DOHH2 (cell line): ENCODE data around the gene SLC6A8.
A peak's percentile ranks its signal among the peaks of the same experiment; 100 is the strongest.

Experiments used
- H3F3A ChIP-seq: fragments of 200-600 bp; sonication (generic), shearing (Covaris generic); 2 replicates; pipeline ENCODE4 v1.6.0; 2016; ENCODE audit warnings: antibody characterized with exemption, mild to moderate bottlenecking; ENCODE audit not compliant: control insufficient read depth, insufficient read depth
- H3K27ac ChIP-seq: fragments of 200-600 bp; sonication (generic); 2 replicates; pipeline ENCODE4 v1.5.1; 2014; ENCODE audit warnings: low read depth, mild to moderate bottlenecking, low read length, moderate library complexity
- H3K27me3 ChIP-seq: fragments of 200-600 bp; sonication (generic); 2 replicates; pipeline ENCODE4 v1.6.1; 2014; ENCODE audit warnings: mild to moderate bottlenecking, low read length, mixed read lengths; ENCODE audit not compliant: control insufficient read depth
- H3K36me3 ChIP-seq: fragments of 200-600 bp; sonication (generic); 2 replicates; pipeline ENCODE4 v1.6.1; 2014; ENCODE audit warnings: mild to moderate bottlenecking, low read length, moderate library complexity, mixed read lengths; ENCODE audit not compliant: control insufficient read depth
- H3K4me1 ChIP-seq: fragments of 200-600 bp; sonication (generic); 2 replicates; pipeline ENCODE4 v1.6.1; 2014; ENCODE audit warnings: mild to moderate bottlenecking, low read length, mixed read lengths; ENCODE audit not compliant: control insufficient read depth
- H3K4me2 ChIP-seq: fragments of 200-600 bp; sonication (generic); 2 replicates; pipeline ENCODE4 v1.6.0; 2014; ENCODE audit warnings: mild to moderate bottlenecking, low read length, moderate library complexity
- H3K4me3 ChIP-seq: fragments of 200-600 bp; sonication (generic); 2 replicates; pipeline ENCODE4 v1.5.1; 2014; ENCODE audit warnings: mild to moderate bottlenecking, low read length, mixed read lengths
- H3K79me2 ChIP-seq: fragments of 200-600 bp; sonication (generic); 2 replicates; pipeline ENCODE4 v1.6.1; 2014; ENCODE audit warnings: mild to moderate bottlenecking, low read length, mixed read lengths; ENCODE audit not compliant: control insufficient read depth
- H3K9me2 ChIP-seq: fragments of 200-600 bp; sonication (generic); replicated peaks from 2 replicates; pipeline ENCODE4 v1.6.1; 2014; ENCODE audit warnings: mild to moderate bottlenecking, low read length, mixed read lengths; ENCODE audit not compliant: control insufficient read depth
- H3K9me3 ChIP-seq: fragments of 200-600 bp; sonication (generic); 2 replicates; pipeline ENCODE4 v1.6.1; 2014; ENCODE audit warnings: antibody characterized with exemption, low read length, mixed read lengths; ENCODE audit not compliant: control insufficient read depth, insufficient read depth
- H4K20me1 ChIP-seq: fragments of 200-600 bp; sonication (generic); 2 replicates; pipeline ENCODE4 v1.6.0; 2014; ENCODE audit warnings: low read depth, mild to moderate bottlenecking, antibody characterized with exemption, low read length, moderate library complexity; ENCODE audit not compliant: control insufficient read depth, insufficient read depth
- EZH2phosphoT487 ChIP-seq: fragments of 200-600 bp; sonication (generic); IDR thresholded peaks from 2 replicates; pipeline ENCODE4 v1.6.1; 2017; ENCODE audit warnings: borderline replicate concordance, mild to moderate bottlenecking, antibody characterized with exemption, low read length, moderate library complexity, mixed read lengths
- TF ChIP-seq, protein P1 (sequence below): fragments of 200-600 bp; sonication (generic); IDR thresholded peaks from one replicate; pipeline ENCODE4 v1.5.1; 2014; ENCODE audit warnings: antibody characterized with exemption, mild to moderate bottlenecking, low read depth, low read length; ENCODE audit not compliant: poor library complexity, severe bottlenecking

SLC6A8 gene

DNA sequence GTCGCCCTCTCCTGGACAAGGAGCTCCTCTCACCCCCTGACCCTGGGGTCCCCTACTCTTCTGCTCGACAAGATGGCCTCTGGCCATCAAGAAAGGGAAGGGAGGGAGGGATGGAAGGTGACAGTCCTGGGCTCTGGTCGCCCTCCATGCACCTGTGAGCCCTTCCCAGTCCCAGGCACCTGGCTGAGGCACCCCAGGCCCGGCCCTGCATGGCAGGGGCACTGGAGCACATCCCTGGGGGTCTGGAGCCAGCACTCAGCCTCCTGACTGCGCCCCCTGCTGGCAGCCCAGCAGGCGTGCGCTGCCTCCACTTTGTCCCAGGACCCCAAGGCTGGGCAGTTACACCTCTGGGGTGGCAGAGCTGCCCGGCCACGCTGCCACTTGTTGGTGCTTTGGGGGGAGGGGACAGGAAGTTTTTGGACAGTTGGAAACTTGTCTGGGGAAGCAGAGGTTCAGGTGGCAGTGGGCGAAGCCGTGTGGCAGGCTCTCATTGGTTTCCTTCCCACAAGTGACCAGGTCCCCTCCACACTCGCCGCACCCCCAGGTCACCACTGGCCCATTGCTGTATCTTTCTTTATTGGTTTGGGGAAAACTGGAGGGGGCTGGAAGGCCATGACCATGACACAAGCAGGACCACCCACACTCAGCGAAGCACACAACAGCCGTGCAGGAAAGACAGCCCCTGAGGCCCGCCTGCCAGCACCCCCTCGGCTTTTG lies 18.4 kb upstream of the SLC6A8 start:
- no peaks in the 10 kb centered on the region for H3K27me3 ChIP-seq
- no peaks in the 10 kb centered on the region for H3K4me1 ChIP-seq
- no peaks in the 10 kb centered on the region for H3K9me3 ChIP-seq
- no peaks in the 10 kb centered on the region for H3F3A ChIP-seq
- H3K9me2 ChIP-seq = no peaks in the 10 kb centered on the region
- no peak overlapping the region for H3K4me3 ChIP-seq
- no peak overlapping the region for H3K4me2 ChIP-seq
- no peaks in the 10 kb centered on the region for H3K79me2 ChIP-seq
- no peak overlapping the region for H3K27ac ChIP-seq
- no peaks in the 10 kb centered on the region for H4K20me1 ChIP-seq
- no peaks in the 10 kb centered on the region for H3K36me3 ChIP-seq
- TF ChIP-seq, protein P1, sequence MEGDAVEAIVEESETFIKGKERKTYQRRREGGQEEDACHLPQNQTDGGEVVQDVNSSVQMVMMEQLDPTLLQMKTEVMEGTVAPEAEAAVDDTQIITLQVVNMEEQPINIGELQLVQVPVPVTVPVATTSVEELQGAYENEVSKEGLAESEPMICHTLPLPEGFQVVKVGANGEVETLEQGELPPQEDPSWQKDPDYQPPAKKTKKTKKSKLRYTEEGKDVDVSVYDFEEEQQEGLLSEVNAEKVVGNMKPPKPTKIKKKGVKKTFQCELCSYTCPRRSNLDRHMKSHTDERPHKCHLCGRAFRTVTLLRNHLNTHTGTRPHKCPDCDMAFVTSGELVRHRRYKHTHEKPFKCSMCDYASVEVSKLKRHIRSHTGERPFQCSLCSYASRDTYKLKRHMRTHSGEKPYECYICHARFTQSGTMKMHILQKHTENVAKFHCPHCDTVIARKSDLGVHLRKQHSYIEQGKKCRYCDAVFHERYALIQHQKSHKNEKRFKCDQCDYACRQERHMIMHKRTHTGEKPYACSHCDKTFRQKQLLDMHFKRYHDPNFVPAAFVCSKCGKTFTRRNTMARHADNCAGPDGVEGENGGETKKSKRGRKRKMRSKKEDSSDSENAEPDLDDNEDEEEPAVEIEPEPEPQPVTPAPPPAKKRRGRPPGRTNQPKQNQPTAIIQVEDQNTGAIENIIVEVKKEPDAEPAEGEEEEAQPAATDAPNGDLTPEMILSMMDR = peak; percentile 95
- TF ChIP-seq EZH2phosphoT487 = no peak

- no peak for TF ChIP-seq EZH2phosphoT487
- TF ChIP-seq, protein P1 = no peak
- Histone ChIP-seq H4K20me1 (no peaks in the 10 kb centered on the region), H3F3A (no peaks in the 10 kb centered on the region), H3K4me2 (no peak overlapping the region), H3K36me3 (no peaks in the 10 kb centered on the region), H3K9me2 (no peaks in the 10 kb centered on the region), H3K4me3 (no peak overlapping the region), H3K79me2 (no peaks in the 10 kb centered on the region), H3K9me3 (no peaks in the 10 kb centered on the region), H3K27me3 (no peaks in the 10 kb centered on the region), H3K27ac (no peak overlapping the region), H3K4me1 (no peaks in the 10 kb centered on the region)
Observed at GRCh38 chrX:153669901-153670731, 17.6 kb upstream of the SLC6A8 start.

- no peak overlapping the region for H3K27ac ChIP-seq
- H4K20me1 ChIP-seq = no peaks in the 10 kb centered on the region
- no peak overlapping the region for H3K4me3 ChIP-seq
- H3K4me2 ChIP-seq = no peak overlapping the region
- no peaks in the 10 kb centered on the region for H3K27me3 ChIP-seq
- H3K9me3 ChIP-seq = no peaks in the 10 kb centered on the region
- H3K4me1 ChIP-seq = no peaks in the 10 kb centered on the region
- TF ChIP-seq, protein P1 = no peak
- no peak for TF ChIP-seq EZH2phosphoT487
- H3K9me2 ChIP-seq = no peaks in the 10 kb centered on the region
- H3K36me3 ChIP-seq = no peaks in the 10 kb centered on the region
- no peaks in the 10 kb centered on the region for H3F3A ChIP-seq
- no peaks in the 10 kb centered on the region for H3K79me2 ChIP-seq
Observed at GRCh38 chrX:153670748-153671588, 16.8 kb upstream of the SLC6A8 start.
